GM12878 (cell line): ENCODE measurements around the gene ZBED1. TPM values are rescaled to one million over a fixed set of nuclear protein-coding genes. Genes with fewer than 3 reads are reported as not detected.
A peak's percentile ranks its signal among the peaks of the same experiment; 100 is the strongest.

Experiments
- ATAC-seq: fragments of 200-7000 bp; cut with Tn5 transposase; 3 replicates; pipeline ENCODE4 v1.9.1; 2020; ENCODE audit warnings: mild to moderate bottlenecking, moderate library complexity
- BruUV-seq: library from RNA; stranded (reverse); fragments of 400-500 nt; replicated peaks from 2 replicates; lab custom pipeline; 2021; lab: Mats Ljungman, UMichigan
- CTCF ChIA-PET: fragments of 300-600 bp; sonication (Branson Sonifier 250); formaldehyde crosslinking; extraction: SDS; loops from one replicate; lab custom pipeline; 2021; ENCODE audit warnings: inconsistent platforms; lab: Yijun Ruan, JAX
- POLR2A ChIA-PET: fragments of 350-600 bp; formaldehyde crosslinking; extraction: SDS; loops from one replicate; lab custom pipeline; 2021; ENCODE audit warnings: inconsistent platforms; lab: Charles Lee
- RAD21 ChIA-PET: fragments of 300-600 bp; sonication (Branson Sonifier 250); formaldehyde crosslinking; loops from one replicate; lab custom pipeline; 2023; ENCODE audit warnings: antibody characterized with exemption; ENCODE audit not compliant: unreplicated experiment; lab: Charles Lee
- SMC1A ChIA-PET: fragments of 300-600 bp; sonication (Branson Sonifier 250); formaldehyde crosslinking; loops from one replicate; lab custom pipeline; 2023; ENCODE audit not compliant: unreplicated experiment, uncharacterized antibody; lab: Charles Lee
- DNase-seq: peaks from one replicate; pipeline ENCODE4 v3.0.0-alpha.2; 2011; ENCODE audit warnings: low read depth, low spot score
- FAIRE-seq: peaks from 3 replicates; lab custom pipeline; 2011; peaks lifted over from hg19 to GRCh38; lab: Jason Lieb, UNC
- H2AFZ ChIP-seq: 2 replicates; pipeline ENCODE4 v1.6.0; 2011; ENCODE audit warnings: low read depth, low read length, control low read depth; ENCODE audit not compliant: control insufficient read depth
- H3K27ac ChIP-seq: 2 replicates; pipeline ENCODE4 v1.5.1; 2011; ENCODE audit warnings: control low read depth; ENCODE audit not compliant: control insufficient read depth, insufficient read depth
- H3K27me3 ChIP-seq, 2 experiments: replicated peaks in 1 of 2; 2 replicates each; pipeline versions ENCODE4 v1.6.0 to v1.6.1; 2011; ENCODE audit warnings: low read length in 1 of 2; ENCODE audit not compliant: control insufficient read depth in 2 of 2, insufficient read depth in 2 of 2
- H3K36me3 ChIP-seq, 2 experiments: 2 replicates each; pipeline ENCODE4 v1.5.1; 2011; ENCODE audit warnings: low read length in 1 of 2; ENCODE audit not compliant: control insufficient read depth in 2 of 2, insufficient read depth in 2 of 2
- H3K4me1 ChIP-seq: 2 replicates; pipeline ENCODE4 v1.6.1; 2011; ENCODE audit warnings: mild to moderate bottlenecking, low read length, moderate library complexity, mixed read lengths; ENCODE audit not compliant: control insufficient read depth, insufficient read depth
- H3K4me2 ChIP-seq: 2 replicates; pipeline ENCODE4 v1.6.0; 2011; ENCODE audit warnings: control low read depth; ENCODE audit not compliant: control insufficient read depth, insufficient read depth
- H3K4me3 ChIP-seq: fragments of 200-600 bp; sonication (generic); 2 replicates; pipeline ENCODE4 v1.5.1; 2016
- H3K79me2 ChIP-seq: 2 replicates; pipeline ENCODE4 v1.6.0; 2011; ENCODE audit warnings: low read length; ENCODE audit not compliant: control insufficient read depth, insufficient read depth
- H3K9ac ChIP-seq: 2 replicates; pipeline ENCODE4 v1.8.0; 2011; ENCODE audit warnings: low read length, control low read depth, mixed read lengths; ENCODE audit not compliant: control insufficient read depth, insufficient read depth
- H3K9me3 ChIP-seq: replicated peaks from 3 replicates; pipeline ENCODE4 v1.5.1; 2011; ENCODE audit warnings: mild to moderate bottlenecking, low read length; ENCODE audit not compliant: control insufficient read depth, insufficient read depth
- H4K20me1 ChIP-seq: 2 replicates; pipeline ENCODE4 v1.6.0; 2011; ENCODE audit not compliant: control insufficient read depth, insufficient read depth
- EP300 ChIP-seq, 2 experiments: fragments of 150-350 bp in 1 of 2; IDR thresholded peaks; 2 replicates each; pipeline ENCODE4 v1.6.1; 2011 to 2012; ENCODE audit warnings: low read depth in 2 of 2, low read length in 2 of 2, borderline replicate concordance in 1 of 2, improper control_type of control experiment in 1 of 2, inconsistent platforms in 1 of 2; ENCODE audit not compliant: control insufficient read depth in 1 of 2
- HDGF ChIP-seq: fragments of 450-650 bp; IDR thresholded peaks from 2 replicates; pipeline ENCODE4 v1.6.1; 2016; ENCODE audit warnings: antibody characterized with exemption
- IRF3 ChIP-seq: fragments of 450-650 bp; IDR thresholded peaks from 2 replicates; pipeline ENCODE4 v1.6.1; 2014; ENCODE audit warnings: mild to moderate bottlenecking
- JUNB ChIP-seq: IDR thresholded peaks from 2 replicates; pipeline ENCODE4 v1.6.1; 2016; ENCODE audit warnings: antibody characterized with exemption, mild to moderate bottlenecking
- NKRF ChIP-seq: fragments of 450-650 bp; conservative IDR thresholded peaks from 2 replicates; pipeline ENCODE4 v1.6.1; 2017; ENCODE audit warnings: mild to moderate bottlenecking, moderate library complexity
- NR2C2 ChIP-seq: IDR thresholded peaks from 2 replicates; pipeline ENCODE4 v1.6.1; 2011; ENCODE audit warnings: borderline replicate concordance, low read depth; ENCODE audit not compliant: control insufficient read depth, insufficient read length
- STAT3 ChIP-seq: IDR thresholded peaks from 2 replicates; pipeline ENCODE4 v1.6.1; 2011; ENCODE audit warnings: low read depth, low read length, improper control_type of control experiment
- TAF1 ChIP-seq: IDR thresholded peaks from 2 replicates; pipeline ENCODE4 v1.6.1; 2011; ENCODE audit warnings: mild to moderate bottlenecking, low read depth, low read length, borderline replicate concordance
- WGBS: methylation state at CpG from one replicate; pipeline ENCODE4 v1.1.6; 2016; ENCODE audit warnings: low lambda C conversion rate; ENCODE audit not compliant: insufficient replicate concordance, insufficient coverage; ENCODE audit errors: missing lambda C conversion rate; 5-methylcytosine and 5-hydroxymethylcytosine counted together
- in situ Hi-C: fragments of 300-500 bp; cut with MboI; formaldehyde crosslinking; loops from 9 replicates; pipeline ENCODE4 v1.14.3; 2018; ENCODE audit warnings: mixed read lengths
- intact Hi-C: fragments of 100-400 bp; cut with micrococcal nuclease; formaldehyde crosslinking; loops from one replicate; pipeline ENCODE4 v1.14.2; 2022; ENCODE audit not compliant: unreplicated experiment
- polyA plus RNA-seq, 11 experiments: library from polyadenylated mRNA; depleted of rRNA in 4 of 11; unstranded in 6 of 11; stranded (reverse) in 5 of 11; fragments of >200 nt; fragmentation: Nextera tagmentation in 4 of 11; fragmentation: Illumina TruSeq in 1 of 11; extraction: Ambion mirVana in 4 of 11; extraction: Trizol in 1 of 11; gene quantifications; 1 replicate in 1 of 11; 2 replicates in 10 of 11; pipeline versions ENCODE4 v1.2.1 to v1.2.3, GENCODE V29; 2011 to 2016; ENCODE audit warnings: inconsistent platforms in 2 of 11, missing spikeins in 2 of 11, low read depth in 1 of 11
- total RNA-seq, 4 experiments: library from RNA; depleted of rRNA in 3 of 4; stranded (reverse); fragments of >200 nt in 3 of 4; fragmentation: Illumina TruSeq in 1 of 4; extraction: Trizol in 1 of 4; gene quantifications; 2 replicates each; pipeline versions ENCODE4 v1.2.1 to v1.2.3, GENCODE V29; 2013 to 2021

Gene ZBED1
- total and polyA plus RNA-seq, 10 of the 15 experiments (the other 5 are each of a cell fraction or from before 2014, with no cell fraction given), result 1.9 to 75.5 (median 40.5) TPM

GRCh38 chrX:2474963-2475726 is 25.6 kb downstream of the ZBED1 start:
- H2AFZ ChIP-seq, result no peak overlapping the region
- no peaks in the 10 kb centered on the region for H3K27me3 ChIP-seq
- ChIA-PET RAD21 (no interaction called here), CTCF (no interaction called here), SMC1A (no interaction called here), POLR2A (no interaction called here)
- intact Hi-C loops (no loop called here), in situ Hi-C loops (no loop called here)
- no TSS peak for BruUV-seq
- H3K27ac ChIP-seq, result no peak overlapping the region
- no peaks in the 10 kb centered on the region; the same call in none of the 2 replicates for H3K79me2 ChIP-seq
- H4K20me1 ChIP-seq, result no peaks in the 10 kb centered on the region
- 95% methylated on average over 18 of the region's 18 CpGs for WGBS
- H3K9me3 ChIP-seq, result no peaks in the 10 kb centered on the region
- H3K4me3 ChIP-seq, result no peak overlapping the region
- no peak for TF ChIP-seq HDGF
- TF ChIP-seq JUNB, result peak; percentile 22
- no peak for TF ChIP-seq STAT3
- TF ChIP-seq NR2C2, result no peak
- TF ChIP-seq TAF1, result no peak
- no peak for TF ChIP-seq IRF3
- TF ChIP-seq EP300 (IDR thresholded peaks at IDR 0.05; ENCODE audit: borderline replicate concordance in 1 of 2, control insufficient read depth in 1 of 2, low read depth in 2 of 2, low read length in 2 of 2), result no peak
- no peak for TF ChIP-seq NKRF
- no peak overlapping the region for H3K9ac ChIP-seq
- no peaks in the 10 kb centered on the region for H3K4me1 ChIP-seq
- DNase-seq, result no peak
- FAIRE-seq, result no peak
- no peak for ATAC-seq
- no peak overlapping the region for H3K4me2 ChIP-seq
- H3K36me3 ChIP-seq, result no peaks in the 10 kb centered on the region
